Astrocyte of the spinal cord (primary cell): Measurements from ENCODE around the gene MRC1.

Source experiments
- DNase-seq: peaks from one replicate; pipeline ENCODE4 v3.0.0; 2011; ENCODE audit warnings: low read depth, low spot score
- H3K4me3 ChIP-seq: 2 replicates; pipeline ENCODE4 v1.5.1; 2011; ENCODE audit warnings: low read depth, mild to moderate bottlenecking, low read length, moderate library complexity
- CTCF ChIP-seq: IDR thresholded peaks from 2 replicates; pipeline ENCODE4 v1.5.1; 2012; ENCODE audit warnings: low read depth, mild to moderate bottlenecking, low read length, inconsistent platforms
- in situ Hi-C: cut with HindIII; loops from 2 replicates; pipeline ENCODE4 v1.10.0; 2017; ENCODE audit warnings: low sequenced_read_pairs

Gene MRC1

GRCh38 chr10:17833656-17834055, 24.5 kb downstream of the MRC1 start:
- H3K4me3 ChIP-seq = no peak overlapping the region
- in situ Hi-C loops = no loop called here
- no peak for DNase-seq
- TF ChIP-seq CTCF = no peak

GRCh38 chr10:17835688-17836087, 26.5 kb downstream of the MRC1 start:
- peak; percentile 78 for DNase-seq
- no peak overlapping the region for H3K4me3 ChIP-seq
- TF ChIP-seq CTCF = no peak
- in situ Hi-C loops = no loop called here

GRCh38 chr10:17836942-17837341, 27.8 kb downstream of the MRC1 start:
- in situ Hi-C loops = no loop called here
- H3K4me3 ChIP-seq = peak overlapping the region; percentile 18
- TF ChIP-seq CTCF = no peak
- DNase-seq = peak; percentile 55

- DNase-seq = no peak
- in situ Hi-C loops = no loop called here
Measured at GRCh38 chr10:17838080-17838648, 29.0 kb downstream of the MRC1 start.

GRCh38 chr10:17841050-17841449, 31.9 kb downstream of the MRC1 start:
- H3K4me3 ChIP-seq = no peak overlapping the region
- TF ChIP-seq CTCF = no peak
- in situ Hi-C loops = no loop called here
- DNase-seq = no peak

More at GRCh38 chr10:17838080-17838648, 29.0 kb downstream of the MRC1 start:
- TF ChIP-seq CTCF = no peak
- H3K4me3 ChIP-seq = no peak overlapping the region

- no peak for DNase-seq
- no peak for TF ChIP-seq CTCF
Measured at GRCh38 chr10:17842641-17843040, 33.5 kb downstream of the MRC1 start.

More at GRCh38 chr10:17842641-17843040, 33.5 kb downstream of the MRC1 start:
- in situ Hi-C loops = no loop called here
- no peak overlapping the region for H3K4me3 ChIP-seq
